Suprapubic skin (tissue), 4 donors: ENCODE results near the gene DES.

Experiments
- EP300 ChIP-seq: sonication (generic); formaldehyde crosslinking; IDR thresholded peaks from one replicate; pipeline ENCODE4 v1.6.1; 2017; ENCODE audit warnings: antibody characterized with exemption
- POLR2A ChIP-seq, 2 donors: fragments of 450-650 bp; IDR thresholded peaks; one replicate each; pipeline ENCODE4 v1.6.1; 2017; ENCODE audit warnings: antibody characterized with exemption in 2 of 2, mild to moderate bottlenecking in 2 of 2, moderate library complexity in 2 of 2
- POLR2AphosphoS5 ChIP-seq, 3 donors: sonication (generic); formaldehyde crosslinking; IDR thresholded peaks; one replicate each; pipeline ENCODE4 v1.6.1; 2017; ENCODE audit warnings: antibody characterized with exemption in 3 of 3
- TF ChIP-seq, protein P1 (sequence below), 2 donors: fragments of 200-600 bp in 1 of 2; fragments of 450-650 bp in 1 of 2; sonication (generic) in 1 of 2; IDR thresholded peaks; one replicate each; pipeline ENCODE4 v1.5.1; 2016 to 2019; ENCODE audit warnings: antibody characterized with exemption in 2 of 2, mild to moderate bottlenecking in 1 of 2, moderate library complexity in 1 of 2

DNA sequence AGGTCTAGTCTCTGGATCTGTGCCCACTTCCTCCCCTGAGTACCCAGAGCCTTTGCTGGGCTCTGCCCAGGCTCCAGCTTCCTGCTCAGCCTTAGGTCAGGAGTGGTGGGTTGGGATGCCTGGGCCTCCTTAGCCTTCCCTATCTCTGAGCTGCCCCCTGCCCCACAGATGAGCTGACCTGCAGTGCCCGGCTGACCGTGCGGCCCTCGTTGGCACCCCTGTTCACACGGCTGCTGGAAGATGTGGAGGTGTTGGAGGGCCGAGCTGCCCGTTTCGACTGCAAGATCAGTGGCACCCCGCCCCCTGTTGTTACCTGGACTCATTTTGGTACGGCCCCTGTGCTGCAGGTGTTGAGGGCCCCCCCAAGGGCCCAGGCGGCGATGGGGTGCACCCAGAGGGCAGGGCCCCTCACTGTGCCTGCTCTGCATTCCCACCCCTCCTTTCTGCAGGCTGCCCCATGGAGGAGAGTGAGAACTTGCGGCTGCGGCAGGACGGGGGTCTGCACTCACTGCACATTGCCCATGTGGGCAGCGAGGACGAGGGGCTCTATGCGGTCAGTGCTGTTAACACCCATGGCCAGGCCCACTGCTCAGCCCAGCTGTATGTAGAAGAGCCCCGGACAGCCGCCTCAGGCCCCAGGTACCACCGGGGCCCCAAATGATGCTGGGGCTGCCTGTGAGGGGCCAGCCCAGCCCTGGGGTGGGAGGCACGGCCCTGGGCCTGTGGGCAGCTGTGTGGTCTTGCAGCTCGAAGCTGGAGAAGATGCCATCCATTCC lies 50.4 kb downstream of the DES start:
- TF ChIP-seq, protein P1, sequence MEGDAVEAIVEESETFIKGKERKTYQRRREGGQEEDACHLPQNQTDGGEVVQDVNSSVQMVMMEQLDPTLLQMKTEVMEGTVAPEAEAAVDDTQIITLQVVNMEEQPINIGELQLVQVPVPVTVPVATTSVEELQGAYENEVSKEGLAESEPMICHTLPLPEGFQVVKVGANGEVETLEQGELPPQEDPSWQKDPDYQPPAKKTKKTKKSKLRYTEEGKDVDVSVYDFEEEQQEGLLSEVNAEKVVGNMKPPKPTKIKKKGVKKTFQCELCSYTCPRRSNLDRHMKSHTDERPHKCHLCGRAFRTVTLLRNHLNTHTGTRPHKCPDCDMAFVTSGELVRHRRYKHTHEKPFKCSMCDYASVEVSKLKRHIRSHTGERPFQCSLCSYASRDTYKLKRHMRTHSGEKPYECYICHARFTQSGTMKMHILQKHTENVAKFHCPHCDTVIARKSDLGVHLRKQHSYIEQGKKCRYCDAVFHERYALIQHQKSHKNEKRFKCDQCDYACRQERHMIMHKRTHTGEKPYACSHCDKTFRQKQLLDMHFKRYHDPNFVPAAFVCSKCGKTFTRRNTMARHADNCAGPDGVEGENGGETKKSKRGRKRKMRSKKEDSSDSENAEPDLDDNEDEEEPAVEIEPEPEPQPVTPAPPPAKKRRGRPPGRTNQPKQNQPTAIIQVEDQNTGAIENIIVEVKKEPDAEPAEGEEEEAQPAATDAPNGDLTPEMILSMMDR (IDR thresholded peaks at IDR 0.05): no peak
- TF ChIP-seq EP300 (no peak), POLR2AphosphoS5 (IDR thresholded peaks at IDR 0.05) (no peak), POLR2A (IDR thresholded peaks at IDR 0.05) (no peak)
